GM12872 (cell line): ENCODE results near the gene NSG1.

Experiments
- TF ChIP-seq, protein P1 (sequence below): IDR thresholded peaks from 3 replicates; pipeline ENCODE4 v1.5.1; 2011; ENCODE audit warnings: low read depth, mild to moderate bottlenecking, low read length, moderate library complexity; ENCODE audit not compliant: insufficient read depth

The NSG1 gene, protein sequence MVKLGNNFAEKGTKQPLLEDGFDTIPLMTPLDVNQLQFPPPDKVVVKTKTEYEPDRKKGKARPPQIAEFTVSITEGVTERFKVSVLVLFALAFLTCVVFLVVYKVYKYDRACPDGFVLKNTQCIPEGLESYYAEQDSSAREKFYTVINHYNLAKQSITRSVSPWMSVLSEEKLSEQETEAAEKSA

DNA sequence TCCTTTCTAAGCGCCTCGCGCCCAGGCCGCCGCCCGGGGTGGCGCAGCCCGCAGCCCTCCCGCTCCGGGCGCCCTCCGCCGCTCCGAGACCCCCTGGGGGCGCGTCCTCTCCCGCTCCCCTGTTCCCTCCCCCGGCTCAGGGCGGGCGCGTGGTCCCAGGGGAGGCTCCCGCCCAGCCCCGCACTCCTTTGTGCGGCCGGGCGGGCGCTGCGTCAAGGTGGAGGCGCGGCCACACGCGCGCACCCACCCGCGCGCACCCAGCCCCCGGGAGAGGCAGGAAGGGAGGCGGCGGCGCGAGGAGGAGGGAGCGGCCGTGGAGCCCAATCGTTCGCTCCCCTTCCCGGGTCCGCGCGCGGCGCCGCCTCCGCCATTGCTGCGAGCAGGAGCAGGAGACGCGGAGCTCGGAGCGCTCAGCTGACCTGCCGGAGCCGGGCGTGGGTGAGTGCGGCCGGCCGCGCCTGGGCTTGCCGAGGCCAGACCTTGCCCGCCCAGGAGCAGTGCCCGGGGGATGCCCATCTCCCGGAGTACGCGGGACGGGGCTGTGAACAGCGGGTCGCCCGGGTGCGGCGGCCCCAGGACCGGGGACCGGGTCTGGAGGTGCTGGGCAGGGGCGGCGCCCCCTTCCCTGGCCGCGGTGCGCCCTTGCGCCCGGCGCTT is at the start of gene NSG1:
NSG1 (plus strand) TSS at position 367 of the 657 bp plus-strand sequence. CDS start 528 bp downstream, outside the sequence.
- TF ChIP-seq, protein P1, sequence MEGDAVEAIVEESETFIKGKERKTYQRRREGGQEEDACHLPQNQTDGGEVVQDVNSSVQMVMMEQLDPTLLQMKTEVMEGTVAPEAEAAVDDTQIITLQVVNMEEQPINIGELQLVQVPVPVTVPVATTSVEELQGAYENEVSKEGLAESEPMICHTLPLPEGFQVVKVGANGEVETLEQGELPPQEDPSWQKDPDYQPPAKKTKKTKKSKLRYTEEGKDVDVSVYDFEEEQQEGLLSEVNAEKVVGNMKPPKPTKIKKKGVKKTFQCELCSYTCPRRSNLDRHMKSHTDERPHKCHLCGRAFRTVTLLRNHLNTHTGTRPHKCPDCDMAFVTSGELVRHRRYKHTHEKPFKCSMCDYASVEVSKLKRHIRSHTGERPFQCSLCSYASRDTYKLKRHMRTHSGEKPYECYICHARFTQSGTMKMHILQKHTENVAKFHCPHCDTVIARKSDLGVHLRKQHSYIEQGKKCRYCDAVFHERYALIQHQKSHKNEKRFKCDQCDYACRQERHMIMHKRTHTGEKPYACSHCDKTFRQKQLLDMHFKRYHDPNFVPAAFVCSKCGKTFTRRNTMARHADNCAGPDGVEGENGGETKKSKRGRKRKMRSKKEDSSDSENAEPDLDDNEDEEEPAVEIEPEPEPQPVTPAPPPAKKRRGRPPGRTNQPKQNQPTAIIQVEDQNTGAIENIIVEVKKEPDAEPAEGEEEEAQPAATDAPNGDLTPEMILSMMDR, result no peak

DNA sequence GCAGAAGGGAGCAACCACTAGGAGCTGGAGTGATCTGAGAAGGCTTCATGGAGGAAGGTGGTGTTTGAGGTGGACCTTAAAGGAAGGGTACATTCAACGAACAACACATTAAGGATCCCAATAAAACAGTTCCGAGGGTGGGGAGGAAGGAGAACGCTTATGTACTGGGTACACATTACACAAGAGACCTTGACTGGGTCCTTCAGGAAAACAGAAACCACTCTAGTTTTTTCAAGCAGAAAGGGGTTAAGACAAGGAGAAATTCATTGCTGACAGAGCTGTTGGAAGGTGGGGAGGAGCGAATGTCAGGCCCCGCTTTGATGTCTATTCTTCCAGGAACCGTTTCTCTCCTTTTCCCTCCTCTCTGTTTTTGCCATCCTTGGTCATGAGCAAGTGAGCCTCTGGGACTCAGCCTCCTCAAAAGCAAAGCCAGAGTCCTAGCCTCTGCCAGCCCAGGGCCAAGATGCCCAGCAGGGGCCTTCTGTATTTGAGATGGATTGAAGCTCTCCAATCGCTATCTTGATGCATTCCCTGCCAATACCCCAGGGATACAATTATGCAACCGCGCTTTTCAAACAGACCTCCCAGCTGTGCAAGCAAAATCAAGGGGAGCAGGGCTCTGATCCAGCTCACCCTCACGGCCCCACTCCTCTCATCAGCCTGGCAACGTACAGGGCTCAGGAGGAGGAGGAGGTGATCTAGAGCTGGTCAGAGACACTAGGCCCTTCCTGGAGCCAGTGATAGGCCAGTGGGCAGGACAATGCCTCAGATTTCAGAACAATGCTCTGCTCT is 48.5 kb upstream of the NSG1 start:
- TF ChIP-seq, protein P1, result no peak

DNA sequence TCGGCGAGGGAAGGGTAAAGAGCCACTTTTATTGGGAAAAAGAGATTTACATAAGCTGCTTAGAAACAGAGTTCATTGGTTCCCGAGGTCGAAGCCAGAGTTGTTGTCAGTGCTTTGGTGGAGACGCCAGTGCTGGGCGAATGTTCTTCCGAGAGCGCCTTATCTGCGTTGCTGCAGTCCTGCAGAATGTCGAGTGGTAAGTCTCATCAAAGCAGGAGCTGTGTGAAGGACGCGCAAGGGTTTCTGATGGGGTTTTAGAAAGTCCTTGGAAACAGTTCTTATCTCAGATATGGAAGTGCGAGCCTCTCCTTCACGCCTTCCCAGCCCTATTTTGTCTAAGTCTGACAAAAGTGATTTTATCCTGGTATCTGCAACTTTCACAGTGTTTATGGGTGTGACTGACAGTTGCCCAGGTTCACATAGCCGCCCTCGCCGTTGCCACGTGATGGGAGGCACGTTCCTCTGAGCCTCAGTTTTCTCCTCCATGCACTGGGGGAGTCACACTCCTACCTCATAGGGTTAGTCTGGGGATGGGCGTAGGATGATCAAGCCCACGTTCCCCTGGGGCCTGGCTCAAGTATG is 47.3 kb upstream of the NSG1 start:
- TF ChIP-seq, protein P1, result no peak

DNA sequence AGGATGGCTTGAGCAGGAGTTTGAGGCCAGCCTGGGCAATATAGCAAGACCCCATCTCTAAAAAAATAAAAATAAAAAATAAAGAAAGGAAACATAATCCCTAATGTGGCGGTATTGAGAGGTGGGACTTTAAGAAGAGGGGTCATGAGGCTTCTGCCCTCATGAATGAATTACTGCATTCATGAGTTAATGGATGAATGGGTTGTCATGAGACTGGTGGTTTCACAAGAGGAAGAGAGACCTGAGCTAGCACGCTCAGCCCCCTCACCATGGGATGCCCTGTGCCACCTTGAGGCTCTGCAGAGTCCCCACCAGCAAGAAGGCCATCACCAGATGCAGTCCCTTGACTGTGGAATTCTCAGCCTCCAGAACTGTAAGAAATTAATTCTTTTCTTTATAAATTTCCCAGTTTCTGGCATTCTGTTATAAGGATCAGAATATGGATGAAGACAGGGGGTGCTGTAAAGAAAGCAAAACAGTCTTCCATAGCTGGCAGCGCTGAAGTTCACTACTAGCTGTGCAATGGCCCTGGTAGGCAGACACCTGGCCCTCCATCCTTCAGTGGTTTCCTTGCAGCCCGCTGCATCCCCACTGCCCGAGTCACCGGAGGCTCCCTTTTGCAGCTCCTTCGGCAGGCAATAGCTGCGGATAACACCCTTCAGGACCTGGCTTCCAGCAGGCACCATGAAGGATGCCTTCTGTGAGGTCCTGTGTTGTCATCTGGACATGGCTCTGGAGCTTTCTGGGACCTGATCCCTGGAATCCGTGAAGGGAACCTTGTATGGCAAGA is 44.8 kb upstream of the NSG1 start:
- TF ChIP-seq, protein P1, result no peak

DNA sequence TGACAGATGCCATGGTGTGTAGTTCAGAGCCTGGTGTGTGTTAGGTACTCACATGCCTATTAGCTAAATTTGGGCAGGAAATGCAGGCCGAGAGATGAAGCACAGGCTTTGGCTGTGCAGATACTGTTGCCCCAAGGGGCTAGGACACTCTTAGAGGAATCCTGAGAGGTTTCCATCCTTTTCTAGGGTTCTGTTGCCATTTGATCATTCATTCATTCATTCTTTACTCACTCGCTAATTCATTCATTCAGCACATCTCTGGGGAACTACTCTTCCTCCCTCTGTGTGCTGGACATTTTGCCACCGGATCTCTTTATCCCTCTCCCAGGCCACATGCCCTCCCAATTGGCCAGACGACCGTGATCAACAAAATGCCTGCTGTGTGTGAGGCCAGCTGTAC is 43.9 kb upstream of the NSG1 start:
- TF ChIP-seq, protein P1, result no peak

DNA sequence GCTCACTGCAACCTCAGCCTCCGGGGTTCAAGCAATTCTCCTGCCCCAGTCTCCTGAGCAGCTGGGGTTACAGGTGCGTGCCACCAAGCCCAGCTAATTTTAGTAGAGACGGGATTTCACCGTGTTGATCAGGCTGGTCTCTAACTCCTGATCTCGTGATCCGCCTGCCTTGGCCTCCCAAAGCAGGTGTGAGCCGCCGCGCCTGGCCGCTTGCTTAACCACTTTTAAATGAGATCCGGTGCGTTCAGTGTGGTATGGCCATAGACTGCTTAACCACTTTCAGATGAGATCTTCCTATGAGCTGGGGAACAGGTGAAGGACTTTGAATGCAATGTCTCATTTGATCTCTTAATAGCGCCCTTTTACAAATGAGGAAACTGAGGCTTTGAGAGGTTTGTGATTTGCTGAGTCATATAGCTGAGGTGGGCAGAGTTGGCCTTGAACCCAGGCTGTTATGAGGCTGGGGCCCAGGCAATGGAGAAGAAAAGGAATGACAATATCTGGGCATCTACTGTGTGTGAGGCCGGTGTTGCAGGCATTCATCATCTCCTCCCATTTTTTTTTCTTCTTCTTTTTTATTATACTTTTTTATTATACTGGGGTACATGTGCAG is 41.9 kb upstream of the NSG1 start:
- TF ChIP-seq, protein P1, result no peak
